Neural cell (in vitro differentiated cells): Measurements from ENCODE around the gene CCDC85C. TPM values are rescaled to one million over a fixed set of nuclear protein-coding genes. Genes with fewer than 3 reads are reported as not detected.

ENCODE experiments used
- H2AFZ ChIP-seq: fragments of 200-600, 300-800 bp; sonication (generic), shearing (Covaris generic); 2 replicates; pipeline ENCODE4 v1.6.0; 2014; ENCODE audit warnings: low read depth, mild to moderate bottlenecking, antibody characterized with exemption, low read length, moderate library complexity
- H3F3A ChIP-seq: fragments of 200-600 bp; shearing (Covaris generic); 2 replicates; pipeline ENCODE4 v1.6.1; 2016; ENCODE audit warnings: mild to moderate bottlenecking, moderate library complexity, mixed read lengths, antibody characterized with exemption, low read length; ENCODE audit not compliant: insufficient read depth, poor library complexity, severe bottlenecking
- H3K27ac ChIP-seq: fragments of 200-600, 300-800 bp; sonication (generic), shearing (Covaris generic); 2 replicates; pipeline ENCODE4 v1.5.1; 2014; ENCODE audit warnings: mild to moderate bottlenecking, low read length, moderate library complexity
- H3K27me3 ChIP-seq: fragments of 300-800, 200-600 bp; sonication (generic), shearing (Covaris generic); 2 replicates; pipeline ENCODE4 v1.6.0; 2014; ENCODE audit warnings: mild to moderate bottlenecking, low read depth, low read length, moderate library complexity; ENCODE audit not compliant: insufficient read depth
- H3K36me3 ChIP-seq: fragments of 300-800, 200-600 bp; sonication (generic), shearing (Covaris generic); 2 replicates; pipeline ENCODE4 v1.5.1; 2014; ENCODE audit warnings: mild to moderate bottlenecking, antibody characterized with exemption, low read length, moderate library complexity; ENCODE audit not compliant: insufficient read depth
- H3K4me2 ChIP-seq: fragments of 300-800, 200-600 bp; sonication (generic), shearing (Covaris generic); 2 replicates; pipeline ENCODE4 v1.6.0; 2014; ENCODE audit warnings: mild to moderate bottlenecking, low read length
- H3K4me3 ChIP-seq: fragments of 300-800, 200-600 bp; sonication (generic), shearing (Covaris generic); 2 replicates; pipeline ENCODE4 v1.5.1; 2014; ENCODE audit warnings: mild to moderate bottlenecking, low read length, moderate library complexity
- H3K79me2 ChIP-seq: fragments of 200-600 bp; shearing (Covaris generic); replicated peaks from 2 replicates; pipeline ENCODE4 v1.6.0; 2014; ENCODE audit warnings: mild to moderate bottlenecking, low read length, moderate library complexity; ENCODE audit not compliant: insufficient read depth
- H3K9ac ChIP-seq: fragments of 300-800, 200-600 bp; sonication (generic), shearing (Covaris generic); 2 replicates; pipeline ENCODE4 v1.6.1; 2016; ENCODE audit warnings: mild to moderate bottlenecking, low read length, mixed read lengths
- H3K9me2 ChIP-seq: fragments of 200-600 bp; shearing (Covaris generic); 2 replicates; pipeline ENCODE4 v1.6.1; 2016; ENCODE audit warnings: mild to moderate bottlenecking, low read length, mixed read lengths; ENCODE audit not compliant: insufficient read depth
- H3K9me3 ChIP-seq: fragments of 200-600, 300-800 bp; sonication (generic), shearing (Covaris generic); 2 replicates; pipeline ENCODE4 v1.6.1; 2016; ENCODE audit warnings: mild to moderate bottlenecking, mixed run types, low read length, moderate library complexity, mixed read lengths
- H4K20me1 ChIP-seq: fragments of 200-600 bp; shearing (Covaris generic); 2 replicates; pipeline ENCODE4 v1.6.1; 2016; ENCODE audit warnings: mild to moderate bottlenecking, mixed run types; ENCODE audit not compliant: insufficient read depth
- EP300 ChIP-seq: fragments of 450-650 bp; conservative IDR thresholded peaks from 2 replicates; pipeline ENCODE4 v1.6.1; 2014; ENCODE audit warnings: antibody characterized with exemption, mild to moderate bottlenecking, moderate library complexity; ENCODE audit not compliant: poor library complexity, severe bottlenecking
- EZH2 ChIP-seq: fragments of 200-600, 300-800 bp; shearing (Covaris generic), sonication (generic); IDR thresholded peaks from 2 replicates; pipeline ENCODE4 v1.6.1; 2014; ENCODE audit warnings: antibody characterized with exemption, low read length, borderline replicate concordance, mild to moderate bottlenecking; ENCODE audit not compliant: insufficient read depth, poor library complexity, severe bottlenecking
- MXI1 ChIP-seq: fragments of 450-650 bp; conservative IDR thresholded peaks from 2 replicates; pipeline ENCODE4 v1.6.1; 2014; ENCODE audit warnings: antibody characterized with exemption, mild to moderate bottlenecking; ENCODE audit not compliant: poor library complexity, severe bottlenecking
- POLR2AphosphoS5 ChIP-seq: IDR thresholded peaks from 2 replicates; pipeline ENCODE4 v1.6.1; 2012
- RAD21 ChIP-seq: fragments of 450-650 bp; conservative IDR thresholded peaks from 2 replicates; pipeline ENCODE4 v1.6.1; 2014; ENCODE audit warnings: antibody characterized with exemption, mild to moderate bottlenecking, moderate library complexity
- REST ChIP-seq: IDR thresholded peaks from 2 replicates; pipeline ENCODE4 v1.6.1; 2012; ENCODE audit warnings: borderline replicate concordance
- SMC3 ChIP-seq: fragments of 450-650 bp; conservative IDR thresholded peaks from 2 replicates; pipeline ENCODE4 v1.6.1; 2014; ENCODE audit warnings: antibody characterized with exemption, mild to moderate bottlenecking, moderate library complexity; ENCODE audit not compliant: poor library complexity
- TAF1 ChIP-seq: IDR thresholded peaks from 2 replicates; pipeline ENCODE4 v1.6.1; 2012; ENCODE audit warnings: low read depth
- polyA plus RNA-seq: library from polyadenylated mRNA; depleted of rRNA; stranded (reverse); fragments of >200 nt; gene quantifications from 2 replicates; pipeline ENCODE4 v1.2.3, GENCODE V29; 2014
- TF ChIP-seq, protein P1 (sequence below): fragments of 450-650 bp; IDR thresholded peaks from 2 replicates; pipeline ENCODE4 v1.5.1; 2014; ENCODE audit warnings: antibody characterized with exemption, mild to moderate bottlenecking, moderate library complexity; ENCODE audit not compliant: poor library complexity, severe bottlenecking

The CCDC85C gene
- polyA plus RNA-seq, 1 donor from 2014 or later: 24.8 TPM

DNA sequence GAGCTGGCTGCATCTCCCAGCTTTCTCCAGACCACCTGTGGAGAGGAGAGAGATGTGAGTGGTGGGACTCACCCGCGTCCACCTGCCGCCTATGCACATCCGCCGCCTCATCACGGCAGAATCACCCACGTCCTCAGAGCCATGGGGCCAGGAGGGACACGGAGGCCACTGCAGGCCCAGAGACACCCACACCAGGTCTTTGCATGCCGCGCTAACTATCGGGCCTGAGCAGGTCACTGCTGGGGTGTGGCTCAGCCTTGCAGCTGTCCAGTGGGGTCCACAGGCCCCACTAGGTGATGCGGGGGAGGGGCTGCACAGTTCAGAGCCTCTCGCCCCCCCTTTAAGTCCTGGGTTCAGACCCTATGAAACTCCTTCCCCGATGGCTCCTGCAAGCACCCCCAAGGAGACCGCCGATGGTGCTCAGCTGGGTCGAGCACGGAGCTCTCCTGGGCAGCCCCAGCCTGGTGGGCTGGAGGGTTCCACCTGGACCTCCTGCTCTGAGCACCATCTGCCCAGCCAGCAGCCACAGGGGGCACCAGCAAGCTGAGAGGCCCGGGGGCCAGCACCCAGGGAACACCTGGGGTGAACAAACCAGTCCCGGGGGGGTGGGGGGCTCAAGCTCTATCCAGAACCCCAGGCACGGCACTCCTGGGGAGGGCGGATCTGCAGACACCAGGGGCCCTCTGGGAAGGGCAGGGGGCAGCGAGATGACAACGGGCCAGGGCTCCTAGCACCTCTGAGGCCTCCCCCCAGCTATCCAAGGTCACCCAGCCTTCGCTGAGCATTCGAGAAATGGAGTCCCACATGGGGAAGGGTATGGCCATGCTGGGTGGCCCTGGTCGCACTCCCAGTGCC is 88.5 kb downstream of the CCDC85C start:
- Histone ChIP-seq H2AFZ (no peak overlapping the region), H3K4me2 (no peak overlapping the region), H3K4me3 (no peak overlapping the region), H3K9me3 (no peaks in the 10 kb centered on the region), H4K20me1 (no peaks in the 10 kb centered on the region), H3K27me3 (no peaks in the 10 kb centered on the region), H3K36me3 (no peaks in the 10 kb centered on the region), H3F3A (no peaks in the 10 kb centered on the region), H3K27ac (no peak overlapping the region), H3K9ac (no peak overlapping the region), H3K79me2 (peaks cover 5% of the 10 kb centered on the region), H3K9me2 (no peaks in the 10 kb centered on the region)
- TF ChIP-seq REST: no peak
- TF ChIP-seq EP300: no peak
- no peak for TF ChIP-seq MXI1
- TF ChIP-seq, protein P1, sequence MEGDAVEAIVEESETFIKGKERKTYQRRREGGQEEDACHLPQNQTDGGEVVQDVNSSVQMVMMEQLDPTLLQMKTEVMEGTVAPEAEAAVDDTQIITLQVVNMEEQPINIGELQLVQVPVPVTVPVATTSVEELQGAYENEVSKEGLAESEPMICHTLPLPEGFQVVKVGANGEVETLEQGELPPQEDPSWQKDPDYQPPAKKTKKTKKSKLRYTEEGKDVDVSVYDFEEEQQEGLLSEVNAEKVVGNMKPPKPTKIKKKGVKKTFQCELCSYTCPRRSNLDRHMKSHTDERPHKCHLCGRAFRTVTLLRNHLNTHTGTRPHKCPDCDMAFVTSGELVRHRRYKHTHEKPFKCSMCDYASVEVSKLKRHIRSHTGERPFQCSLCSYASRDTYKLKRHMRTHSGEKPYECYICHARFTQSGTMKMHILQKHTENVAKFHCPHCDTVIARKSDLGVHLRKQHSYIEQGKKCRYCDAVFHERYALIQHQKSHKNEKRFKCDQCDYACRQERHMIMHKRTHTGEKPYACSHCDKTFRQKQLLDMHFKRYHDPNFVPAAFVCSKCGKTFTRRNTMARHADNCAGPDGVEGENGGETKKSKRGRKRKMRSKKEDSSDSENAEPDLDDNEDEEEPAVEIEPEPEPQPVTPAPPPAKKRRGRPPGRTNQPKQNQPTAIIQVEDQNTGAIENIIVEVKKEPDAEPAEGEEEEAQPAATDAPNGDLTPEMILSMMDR: no peak
- no peak for TF ChIP-seq EZH2
- TF ChIP-seq SMC3: no peak
- TF ChIP-seq TAF1: no peak
- TF ChIP-seq POLR2AphosphoS5: no peak
- no peak for TF ChIP-seq RAD21

GRCh38 chr14:99514552-99515300 is 89.3 kb downstream of the CCDC85C start:
- no peak overlapping the region for H3K27ac ChIP-seq
- TF ChIP-seq TAF1 (no peak), EP300 (no peak), REST (no peak), SMC3 (no peak), POLR2AphosphoS5 (no peak), RAD21 (no peak), EZH2 (no peak), MXI1 (no peak)
- TF ChIP-seq, protein P1: no peak

More at GRCh38 chr14:99514552-99515300, 89.3 kb downstream of the CCDC85C start:
- H3K4me2 ChIP-seq: no peak overlapping the region
- peaks cover 5% of the 10 kb centered on the region for H3K79me2 ChIP-seq
- no peaks in the 10 kb centered on the region for H4K20me1 ChIP-seq
- H3K4me3 ChIP-seq: no peak overlapping the region
- H3K9me2 ChIP-seq: no peaks in the 10 kb centered on the region
- H2AFZ ChIP-seq: no peak overlapping the region
- H3K9ac ChIP-seq: no peak overlapping the region
- H3K9me3 ChIP-seq: no peaks in the 10 kb centered on the region
- no peaks in the 10 kb centered on the region for H3K36me3 ChIP-seq
- H3F3A ChIP-seq: no peaks in the 10 kb centered on the region
- no peaks in the 10 kb centered on the region for H3K27me3 ChIP-seq
